GM12878 (cell line): ENCODE data around the gene CAMKK1. TPM values are rescaled to one million over a fixed set of nuclear protein-coding genes. Genes with fewer than 3 reads are reported as not detected.

Source experiments
- ATAC-seq: fragments of 200-7000 bp; cut with Tn5 transposase; 3 replicates; pipeline ENCODE4 v1.9.1; 2020; ENCODE audit warnings: mild to moderate bottlenecking, moderate library complexity
- BruUV-seq: library from RNA; stranded (reverse); fragments of 400-500 nt; replicated peaks from 2 replicates; lab custom pipeline; 2021; lab: Mats Ljungman, UMichigan
- CTCF ChIA-PET: fragments of 300-600 bp; sonication (Branson Sonifier 250); formaldehyde crosslinking; extraction: SDS; loops from one replicate; lab custom pipeline; 2021; ENCODE audit warnings: inconsistent platforms; lab: Yijun Ruan, JAX
- POLR2A ChIA-PET: fragments of 350-600 bp; formaldehyde crosslinking; extraction: SDS; loops from one replicate; lab custom pipeline; 2021; ENCODE audit warnings: inconsistent platforms; lab: Charles Lee
- RAD21 ChIA-PET: fragments of 300-600 bp; sonication (Branson Sonifier 250); formaldehyde crosslinking; loops from one replicate; lab custom pipeline; 2023; ENCODE audit warnings: antibody characterized with exemption; ENCODE audit not compliant: unreplicated experiment; lab: Charles Lee
- SMC1A ChIA-PET: fragments of 300-600 bp; sonication (Branson Sonifier 250); formaldehyde crosslinking; loops from one replicate; lab custom pipeline; 2023; ENCODE audit not compliant: unreplicated experiment, uncharacterized antibody; lab: Charles Lee
- DNase-seq: peaks from one replicate; pipeline ENCODE4 v3.0.0-alpha.2; 2011; ENCODE audit warnings: low read depth, low spot score
- FAIRE-seq: peaks from 3 replicates; lab custom pipeline; 2011; peaks lifted over from hg19 to GRCh38; lab: Jason Lieb, UNC
- H2AFZ ChIP-seq: 2 replicates; pipeline ENCODE4 v1.6.0; 2011; ENCODE audit warnings: low read depth, low read length, control low read depth; ENCODE audit not compliant: control insufficient read depth
- H3K27ac ChIP-seq: 2 replicates; pipeline ENCODE4 v1.5.1; 2011; ENCODE audit warnings: control low read depth; ENCODE audit not compliant: control insufficient read depth, insufficient read depth
- H3K27me3 ChIP-seq, 2 experiments: replicated peaks in 1 of 2; 2 replicates each; pipeline versions ENCODE4 v1.6.0 to v1.6.1; 2011; ENCODE audit warnings: low read length in 1 of 2; ENCODE audit not compliant: control insufficient read depth in 2 of 2, insufficient read depth in 2 of 2
- H3K36me3 ChIP-seq, 2 experiments: 2 replicates each; pipeline ENCODE4 v1.5.1; 2011; ENCODE audit warnings: low read length in 1 of 2; ENCODE audit not compliant: control insufficient read depth in 2 of 2, insufficient read depth in 2 of 2
- H3K4me1 ChIP-seq: 2 replicates; pipeline ENCODE4 v1.6.1; 2011; ENCODE audit warnings: mild to moderate bottlenecking, low read length, moderate library complexity, mixed read lengths; ENCODE audit not compliant: control insufficient read depth, insufficient read depth
- H3K4me2 ChIP-seq: 2 replicates; pipeline ENCODE4 v1.6.0; 2011; ENCODE audit warnings: control low read depth; ENCODE audit not compliant: control insufficient read depth, insufficient read depth
- H3K4me3 ChIP-seq: fragments of 200-600 bp; sonication (generic); 2 replicates; pipeline ENCODE4 v1.5.1; 2016
- H3K79me2 ChIP-seq: 2 replicates; pipeline ENCODE4 v1.6.0; 2011; ENCODE audit warnings: low read length; ENCODE audit not compliant: control insufficient read depth, insufficient read depth
- H3K9ac ChIP-seq: 2 replicates; pipeline ENCODE4 v1.8.0; 2011; ENCODE audit warnings: low read length, control low read depth, mixed read lengths; ENCODE audit not compliant: control insufficient read depth, insufficient read depth
- H3K9me3 ChIP-seq: replicated peaks from 3 replicates; pipeline ENCODE4 v1.5.1; 2011; ENCODE audit warnings: mild to moderate bottlenecking, low read length; ENCODE audit not compliant: control insufficient read depth, insufficient read depth
- H4K20me1 ChIP-seq: 2 replicates; pipeline ENCODE4 v1.6.0; 2011; ENCODE audit not compliant: control insufficient read depth, insufficient read depth
- BHLHE40 ChIP-seq, 2 experiments: fragments of 450-650 bp in 1 of 2; IDR thresholded peaks; 2 replicates each; pipeline ENCODE4 v1.6.1; 2011 to 2017; ENCODE audit warnings: low read depth in 2 of 2, borderline replicate concordance in 1 of 2, improper control_type of control experiment in 1 of 2, low read length in 1 of 2, mild to moderate bottlenecking in 1 of 2
- CBFB ChIP-seq: IDR thresholded peaks from 2 replicates; pipeline ENCODE4 v1.6.1; 2016; ENCODE audit warnings: antibody characterized with exemption, low read depth
- CBX3 ChIP-seq: fragments of 200-600 bp; sonication (generic); IDR thresholded peaks from 2 replicates; pipeline ENCODE4 v1.6.1; 2016; ENCODE audit warnings: low read depth, borderline replicate concordance
- EZH2 ChIP-seq: IDR thresholded peaks from 2 replicates; pipeline ENCODE4 v1.6.1; 2012; ENCODE audit warnings: low read depth, mild to moderate bottlenecking, control low read depth, inconsistent platforms, low read length, borderline replicate concordance; ENCODE audit not compliant: control insufficient read depth
- FOXK2 ChIP-seq: fragments of 450-650 bp; IDR thresholded peaks from 2 replicates; pipeline ENCODE4 v1.6.1; 2017; ENCODE audit warnings: mild to moderate bottlenecking, moderate library complexity
- HDAC2 ChIP-seq: fragments of 200-600 bp; sonication (generic); IDR thresholded peaks from 2 replicates; pipeline ENCODE4 v1.6.1; 2017
- HDGF ChIP-seq: fragments of 450-650 bp; IDR thresholded peaks from 2 replicates; pipeline ENCODE4 v1.6.1; 2016; ENCODE audit warnings: antibody characterized with exemption
- IKZF1 ChIP-seq: fragments of 450-650 bp; conservative IDR thresholded peaks from 2 replicates; pipeline ENCODE4 v1.6.1; 2017; ENCODE audit warnings: antibody characterized with exemption, mild to moderate bottlenecking
- KAT2A ChIP-seq: conservative IDR thresholded peaks from 2 replicates; pipeline ENCODE4 v1.6.1; 2011; ENCODE audit warnings: low read depth, low read length; ENCODE audit not compliant: control insufficient read depth
- KLF5 ChIP-seq: fragments of 450-650 bp; IDR thresholded peaks from 2 replicates; pipeline ENCODE4 v1.6.1; 2014; ENCODE audit warnings: mild to moderate bottlenecking; ENCODE audit not compliant: partially characterized antibody
- MTA2 ChIP-seq: fragments of 450-650 bp; IDR thresholded peaks from 2 replicates; pipeline ENCODE4 v1.6.1; 2016; ENCODE audit warnings: low read depth, mild to moderate bottlenecking, moderate library complexity
- NR2C1 ChIP-seq: fragments of 450-650 bp; IDR thresholded peaks from 2 replicates; pipeline ENCODE4 v1.6.1; 2017; ENCODE audit warnings: antibody characterized with exemption, mild to moderate bottlenecking, moderate library complexity
- PAX5 ChIP-seq: IDR thresholded peaks from 2 replicates; pipeline ENCODE4 v1.6.1; 2011; ENCODE audit warnings: low read depth, low read length, borderline replicate concordance
- PML ChIP-seq: IDR thresholded peaks from 2 replicates; pipeline ENCODE4 v1.6.1; 2012; ENCODE audit warnings: low read length, inconsistent platforms
- RFX5 ChIP-seq: IDR thresholded peaks from 2 replicates; pipeline ENCODE4 v1.6.1; 2011; ENCODE audit warnings: low read depth, low read length, improper control_type of control experiment
- RUNX3 ChIP-seq: IDR thresholded peaks from 2 replicates; pipeline ENCODE4 v1.6.1; 2012; ENCODE audit warnings: low read length, inconsistent platforms
- SREBF1 ChIP-seq: IDR thresholded peaks from 2 replicates; pipeline ENCODE4 v1.6.1; 2012; ENCODE audit warnings: mild to moderate bottlenecking, low read length
- WRNIP1 ChIP-seq: IDR thresholded peaks from 2 replicates; pipeline ENCODE4 v1.6.1; 2011; ENCODE audit warnings: low read depth, low read length, improper control_type of control experiment, borderline replicate concordance
- ZNF24 ChIP-seq: fragments of 450-650 bp; IDR thresholded peaks from 2 replicates; pipeline ENCODE4 v1.6.1; 2017; ENCODE audit warnings: antibody characterized with exemption, mild to moderate bottlenecking
- ZNF274 ChIP-seq: IDR thresholded peaks from one replicate; pipeline ENCODE4 v1.8.0; 2011; ENCODE audit not compliant: insufficient read length, insufficient read depth
- WGBS: methylation state at CpG from one replicate; pipeline ENCODE4 v1.1.6; 2016; ENCODE audit warnings: low lambda C conversion rate; ENCODE audit not compliant: insufficient replicate concordance, insufficient coverage; ENCODE audit errors: missing lambda C conversion rate; 5-methylcytosine and 5-hydroxymethylcytosine counted together
- in situ Hi-C: fragments of 300-500 bp; cut with MboI; formaldehyde crosslinking; loops from 9 replicates; pipeline ENCODE4 v1.14.3; 2018; ENCODE audit warnings: mixed read lengths
- intact Hi-C: fragments of 100-400 bp; cut with micrococcal nuclease; formaldehyde crosslinking; loops from one replicate; pipeline ENCODE4 v1.14.2; 2022; ENCODE audit not compliant: unreplicated experiment
- polyA plus RNA-seq, 11 experiments: library from polyadenylated mRNA; depleted of rRNA in 4 of 11; unstranded in 6 of 11; stranded (reverse) in 5 of 11; fragments of >200 nt; fragmentation: Nextera tagmentation in 4 of 11; fragmentation: Illumina TruSeq in 1 of 11; extraction: Ambion mirVana in 4 of 11; extraction: Trizol in 1 of 11; gene quantifications; 1 replicate in 1 of 11; 2 replicates in 10 of 11; pipeline versions ENCODE4 v1.2.1 to v1.2.3, GENCODE V29; 2011 to 2016; ENCODE audit warnings: inconsistent platforms in 2 of 11, missing spikeins in 2 of 11, low read depth in 1 of 11
- total RNA-seq, 4 experiments: library from RNA; depleted of rRNA in 3 of 4; stranded (reverse); fragments of >200 nt in 3 of 4; fragmentation: Illumina TruSeq in 1 of 4; extraction: Trizol in 1 of 4; gene quantifications; 2 replicates each; pipeline versions ENCODE4 v1.2.1 to v1.2.3, GENCODE V29; 2013 to 2021
- TF ChIP-seq, protein P1 (sequence below): fragments of 450-650 bp; IDR thresholded peaks from 2 replicates; pipeline ENCODE4 v1.6.1; 2018; ENCODE audit warnings: mild to moderate bottlenecking, low read depth, moderate library complexity; ENCODE audit not compliant: partially characterized antibody
- TF ChIP-seq, protein P2 (sequence below): IDR thresholded peaks from 2 replicates; pipeline ENCODE4 v1.6.1; 2012; ENCODE audit warnings: low read length, inconsistent platforms

Gene CAMKK1
- total and polyA plus RNA-seq, 10 of the 15 experiments (the other 5 are each of a cell fraction or from before 2014, with no cell fraction given): 0.06 to 0.84 (median 0.37) TPM

DNA sequence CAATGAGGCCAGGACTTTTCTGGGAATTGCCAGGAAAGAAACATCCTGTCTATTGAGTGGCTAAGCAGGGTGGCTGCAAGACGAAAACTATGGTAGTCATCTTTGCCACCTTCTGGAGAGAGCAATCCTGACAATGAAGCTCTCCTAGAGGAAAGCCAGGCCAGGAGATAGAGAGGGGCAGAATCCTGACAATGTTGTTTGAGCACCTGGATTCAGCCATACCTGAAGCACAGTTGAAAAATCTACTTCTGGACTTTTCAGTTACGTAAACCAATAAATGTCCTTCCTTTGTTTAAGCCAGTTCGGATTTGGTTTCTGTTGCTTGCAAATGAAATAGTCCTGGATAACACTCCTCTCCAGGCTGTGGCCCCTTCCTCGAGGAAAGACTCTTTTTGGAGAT is 14.0 kb upstream of the CAMKK1 start (continued):
- TF ChIP-seq, protein P1, sequence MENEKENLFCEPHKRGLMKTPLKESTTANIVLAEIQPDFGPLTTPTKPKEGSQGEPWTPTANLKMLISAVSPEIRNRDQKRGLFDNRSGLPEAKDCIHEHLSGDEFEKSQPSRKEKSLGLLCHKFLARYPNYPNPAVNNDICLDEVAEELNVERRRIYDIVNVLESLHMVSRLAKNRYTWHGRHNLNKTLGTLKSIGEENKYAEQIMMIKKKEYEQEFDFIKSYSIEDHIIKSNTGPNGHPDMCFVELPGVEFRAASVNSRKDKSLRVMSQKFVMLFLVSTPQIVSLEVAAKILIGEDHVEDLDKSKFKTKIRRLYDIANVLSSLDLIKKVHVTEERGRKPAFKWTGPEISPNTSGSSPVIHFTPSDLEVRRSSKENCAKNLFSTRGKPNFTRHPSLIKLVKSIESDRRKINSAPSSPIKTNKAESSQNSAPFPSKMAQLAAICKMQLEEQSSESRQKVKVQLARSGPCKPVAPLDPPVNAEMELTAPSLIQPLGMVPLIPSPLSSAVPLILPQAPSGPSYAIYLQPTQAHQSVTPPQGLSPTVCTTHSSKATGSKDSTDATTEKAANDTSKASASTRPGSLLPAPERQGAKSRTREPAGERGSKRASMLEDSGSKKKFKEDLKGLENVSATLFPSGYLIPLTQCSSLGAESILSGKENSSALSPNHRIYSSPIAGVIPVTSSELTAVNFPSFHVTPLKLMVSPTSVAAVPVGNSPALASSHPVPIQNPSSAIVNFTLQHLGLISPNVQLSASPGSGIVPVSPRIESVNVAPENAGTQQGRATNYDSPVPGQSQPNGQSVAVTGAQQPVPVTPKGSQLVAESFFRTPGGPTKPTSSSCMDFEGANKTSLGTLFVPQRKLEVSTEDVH: no peak
- TF ChIP-seq FOXK2: no peak
- TF ChIP-seq KAT2A: no peak
- TF ChIP-seq CBX3: no peak
- TF ChIP-seq KLF5: no peak
- no peak for TF ChIP-seq ZNF274
- TF ChIP-seq PML: no peak

DNA sequence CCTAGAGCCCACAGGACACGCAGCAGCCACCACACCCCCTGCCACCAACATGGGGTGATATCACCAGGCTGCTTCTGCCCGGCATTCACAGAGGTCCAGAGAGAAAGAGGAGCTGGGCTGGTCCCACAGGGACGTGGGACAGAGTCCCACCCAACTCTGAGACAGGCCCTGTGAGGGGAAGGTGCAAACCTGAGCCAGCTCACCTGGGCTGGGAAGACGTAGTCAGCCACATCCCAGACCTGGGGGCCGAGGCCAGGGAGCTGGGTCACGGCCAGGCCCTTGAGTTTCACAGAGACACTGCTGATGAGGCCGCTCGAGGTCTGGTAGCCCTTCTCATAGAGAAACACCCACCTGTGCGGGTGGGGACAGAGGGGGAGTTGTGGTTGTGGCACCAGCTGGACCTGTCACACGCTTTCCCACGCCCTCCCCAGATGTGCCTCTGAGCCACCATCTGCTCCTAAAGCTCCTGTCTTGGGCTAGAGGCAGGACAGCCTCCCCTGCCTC is 12.2 kb upstream of the CAMKK1 start:
- peak overlapping the region; percentile 7; the same call in 1 of the 2 replicates for H2AFZ ChIP-seq
- FAIRE-seq: peak; percentile 44
- SMC1A ChIA-PET: interaction anchor here (1.2 kb wide), 1 partner anchor 59 kb away, joined by 4 read pairs; the partner anchor contains the start of gene NCBP3
- WGBS: 40% methylated on average over 10 of the region's 11 CpGs
- no peak overlapping the region for H3K27ac ChIP-seq
- H3K27me3 ChIP-seq: no peaks in the 10 kb centered on the region; a peak in 1 of 4 replicates
- intact Hi-C loops: no loop called here
- H3K4me3 ChIP-seq: no peak overlapping the region
- RAD21 ChIA-PET: interaction anchor here (1.3 to 2.2 kb wide), 3 partner anchors 10 to 167 kb away, joined by 5 to 6 read pairs (median 5); no protein-coding TSS in a partner anchor
- H4K20me1 ChIP-seq: no peaks in the 10 kb centered on the region
- no TSS peak for BruUV-seq
- in situ Hi-C loops: no loop called here
- no peaks in the 10 kb centered on the region for H3K36me3 ChIP-seq
- CTCF ChIA-PET: interaction anchor here (1.0 to 1.9 kb wide), 7 partner anchors 9 to 168 kb away, joined by 4 to 7 read pairs (median 5); partner anchors contain the start of gene P2RX1
- no peak overlapping the region for H3K4me2 ChIP-seq
- POLR2A ChIA-PET: interaction anchor here (0.7 to 1.0 kb wide), 4 partner anchors 10 to 239 kb away, joined by 3 to 9 read pairs (median 3); no protein-coding TSS in a partner anchor
- H3K9ac ChIP-seq: no peak overlapping the region
- no peaks in the 10 kb centered on the region for H3K9me3 ChIP-seq
- H3K79me2 ChIP-seq: no peaks in the 10 kb centered on the region
- no peak for DNase-seq
- ATAC-seq: peak; percentile 68
- H3K4me1 ChIP-seq: peaks cover 5% of the 10 kb centered on the region
- TF ChIP-seq WRNIP1 (no peak), RUNX3 (peak; percentile 62), NR2C1 (no peak), SREBF1 (no peak), IKZF1 (0 out of 2 replicates have a peak, but pooled peaks have one; percentile 15), CBFB (no peak), PAX5 (no peak), EZH2 (no peak), MTA2 (no peak), BHLHE40 (IDR thresholded peaks at IDR 0.05; ENCODE audit: borderline replicate concordance in 1 of 2, low read depth in 2 of 2, low read length in 1 of 2) (0 out of 4 replicates have a peak, but pooled peaks of 1 of the 2 experiments have one; percentile 32), ZNF24 (no peak), HDAC2 (no peak), HDGF (no peak), RFX5 (no peak)
- TF ChIP-seq, protein P2, sequence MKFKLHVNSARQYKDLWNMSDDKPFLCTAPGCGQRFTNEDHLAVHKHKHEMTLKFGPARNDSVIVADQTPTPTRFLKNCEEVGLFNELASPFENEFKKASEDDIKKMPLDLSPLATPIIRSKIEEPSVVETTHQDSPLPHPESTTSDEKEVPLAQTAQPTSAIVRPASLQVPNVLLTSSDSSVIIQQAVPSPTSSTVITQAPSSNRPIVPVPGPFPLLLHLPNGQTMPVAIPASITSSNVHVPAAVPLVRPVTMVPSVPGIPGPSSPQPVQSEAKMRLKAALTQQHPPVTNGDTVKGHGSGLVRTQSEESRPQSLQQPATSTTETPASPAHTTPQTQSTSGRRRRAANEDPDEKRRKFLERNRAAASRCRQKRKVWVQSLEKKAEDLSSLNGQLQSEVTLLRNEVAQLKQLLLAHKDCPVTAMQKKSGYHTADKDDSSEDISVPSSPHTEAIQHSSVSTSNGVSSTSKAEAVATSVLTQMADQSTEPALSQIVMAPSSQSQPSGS: no peak
